SK-N-SH (cell line): ENCODE results near the gene SAG. TPM values are rescaled to one million over a fixed set of nuclear protein-coding genes. Genes with fewer than 3 reads are reported as not detected.

Experiments used
- CTCF ChIA-PET: fragments of 300-600, 350-600 bp; formaldehyde crosslinking; extraction: SDS; loops from one replicate; lab custom pipeline; 2021; lab: Yijun Ruan, JAX
- POLR2A ChIA-PET: fragments of 350-600 bp; sonication (Branson Sonifier 250); formaldehyde crosslinking; extraction: SDS; loops from one replicate; lab custom pipeline; 2020; ENCODE audit warnings: antibody characterized with exemption, inconsistent platforms; lab: Yijun Ruan, JAX
- DNase-seq: peaks from one replicate; pipeline ENCODE4 v3.0.0; 2012
- H2AFZ ChIP-seq: fragments of 200-600 bp; sonication (generic); 2 replicates; pipeline ENCODE4 v1.8.1; 2016; ENCODE audit warnings: antibody characterized with exemption, mild to moderate bottlenecking, low read depth
- H3F3A ChIP-seq: fragments of 200-600 bp; sonication (generic); replicated peaks from 2 replicates; pipeline ENCODE3; 2016; ENCODE audit warnings: antibody characterized with exemption, mild to moderate bottlenecking; ENCODE audit not compliant: insufficient read depth
- H3K27ac ChIP-seq, 2 experiments: fragments of 200-500 bp in 1 of 2; fragments of 200-600 bp in 1 of 2; sonication (Bioruptor generic) in 1 of 2; sonication (generic), shearing (Covaris generic) in 1 of 2; 2 replicates each; pipeline versions ENCODE4 v1.5.1 to v1.6.1; 2014 to 2016; ENCODE audit warnings: low read depth in 2 of 2, inconsistent platforms in 1 of 2, low read length in 1 of 2, mild to moderate bottlenecking in 1 of 2, mixed read lengths in 1 of 2
- H3K27me3 ChIP-seq: fragments of 200-600 bp; sonication (generic), shearing (Covaris generic); 2 replicates; pipeline ENCODE4 v1.6.1; 2016; ENCODE audit warnings: mixed run types; ENCODE audit not compliant: insufficient read depth
- H3K36me3 ChIP-seq, 2 experiments: fragments of 200-500 bp in 1 of 2; fragments of 200-600 bp in 1 of 2; sonication (Bioruptor generic) in 1 of 2; sonication (generic) in 1 of 2; replicated peaks in 1 of 2; 2 replicates each; pipeline versions ENCODE3 to v1.5.1; 2014 to 2016; ENCODE audit warnings: low read length in 1 of 2, mild to moderate bottlenecking in 1 of 2; ENCODE audit not compliant: insufficient read depth in 2 of 2, control insufficient read depth in 1 of 2
- H3K4me1 ChIP-seq, 2 experiments: fragments of 200-500 bp in 1 of 2; fragments of 200-600 bp in 1 of 2; sonication (Bioruptor generic) in 1 of 2; sonication (generic), shearing (Covaris generic) in 1 of 2; 2 replicates each; pipeline versions ENCODE4 v1.5.1 to v1.6.1; 2014 to 2016; ENCODE audit warnings: low read depth in 1 of 2, low read length in 1 of 2, mixed run types in 1 of 2; ENCODE audit not compliant: insufficient read depth in 2 of 2, control insufficient read depth in 1 of 2
- H3K4me2 ChIP-seq: fragments of 200-600 bp; sonication (generic), shearing (Covaris generic); 2 replicates; pipeline ENCODE4 v1.6.1; 2017; ENCODE audit warnings: mixed run types
- H3K4me3 ChIP-seq, 2 experiments: fragments of 200-500 bp in 1 of 2; fragments of 200-600 bp in 1 of 2; sonication (Bioruptor generic) in 1 of 2; sonication (generic), shearing (Covaris generic) in 1 of 2; 2 replicates each; pipeline versions ENCODE4 v1.5.1 to v1.8.1; 2014 to 2016; ENCODE audit warnings: low read depth in 2 of 2, inconsistent platforms in 1 of 2, low read length in 1 of 2, mild to moderate bottlenecking in 1 of 2, mixed read lengths in 1 of 2, moderate library complexity in 1 of 2
- H3K79me2 ChIP-seq: fragments of 200-600 bp; sonication (generic); 2 replicates; pipeline ENCODE4 v1.8.1; 2017; ENCODE audit warnings: mild to moderate bottlenecking; ENCODE audit not compliant: insufficient read depth
- H3K9ac ChIP-seq: fragments of 200-600 bp; sonication (generic); 2 replicates; pipeline ENCODE4 v1.6.1; 2017; ENCODE audit warnings: mixed run types
- H3K9me2 ChIP-seq: fragments of 200-600 bp; sonication (generic); 2 replicates; pipeline ENCODE4 v1.6.1; 2017; ENCODE audit warnings: mixed run types
- H3K9me3 ChIP-seq: fragments of 200-600 bp; sonication (generic); 2 replicates; pipeline ENCODE4 v1.6.1; 2017; ENCODE audit warnings: mixed run types, mild to moderate bottlenecking, moderate library complexity
- H4K20me1 ChIP-seq: fragments of 200-600 bp; sonication (generic); 2 replicates; pipeline ENCODE4 v1.6.1; 2017; ENCODE audit warnings: mild to moderate bottlenecking, mixed run types; ENCODE audit not compliant: insufficient read depth
- CHD2 ChIP-seq: fragments of 150-350 bp; IDR thresholded peaks from 2 replicates; pipeline ENCODE4 v1.6.1; 2018; ENCODE audit warnings: low read length; ENCODE audit not compliant: partially characterized antibody
- ELF1 ChIP-seq: IDR thresholded peaks from 2 replicates; pipeline ENCODE4 v1.4.0; 2012
- GATA2 ChIP-seq: sonication (generic); formaldehyde crosslinking; IDR thresholded peaks from 2 replicates; pipeline ENCODE4 v1.5.0; 2020; ENCODE audit warnings: mild to moderate bottlenecking, missing genetic modification reagents
- JUND ChIP-seq: IDR thresholded peaks from 2 replicates; pipeline ENCODE4 v1.4.0; 2012
- RAD21 ChIP-seq: IDR thresholded peaks from 2 replicates; pipeline ENCODE4 v1.6.1; 2012; ENCODE audit warnings: mild to moderate bottlenecking, low read length
- RCOR1 ChIP-seq: fragments of 150-350 bp; IDR thresholded peaks from 2 replicates; pipeline ENCODE4 v1.6.1; 2017; ENCODE audit warnings: antibody characterized with exemption, low read length
- RFX5 ChIP-seq: IDR thresholded peaks from 2 replicates; pipeline ENCODE4 v1.6.1; 2012; ENCODE audit warnings: mild to moderate bottlenecking, improper control_type of control experiment, low read length
- SMC3 ChIP-seq: IDR thresholded peaks from 2 replicates; pipeline ENCODE4 v1.6.1; 2012; ENCODE audit warnings: low read depth, low read length, improper control_type of control experiment
- TAF1 ChIP-seq: IDR thresholded peaks from 2 replicates; pipeline ENCODE4 v1.6.1; 2012; ENCODE audit warnings: low read depth, mild to moderate bottlenecking, low read length, moderate library complexity, borderline replicate concordance
- TCF12 ChIP-seq: IDR thresholded peaks from 2 replicates; pipeline ENCODE4 v1.4.0; 2012
- YY1 ChIP-seq: IDR thresholded peaks from 2 replicates; pipeline ENCODE4 v1.4.0; 2012; ENCODE audit warnings: low read depth, mild to moderate bottlenecking
- ZBTB33 ChIP-seq: IDR thresholded peaks from 2 replicates; pipeline ENCODE4 v1.4.0; 2012; ENCODE audit warnings: low read depth, borderline replicate concordance
- WGBS: methylation state at CpG from one replicate; pipeline ENCODE4 v1.1.6; 2017; ENCODE audit warnings: low lambda C conversion rate; 5-methylcytosine and 5-hydroxymethylcytosine counted together
- polyA plus RNA-seq, 3 experiments: library from polyadenylated mRNA; depleted of rRNA; stranded (reverse); fragments of >200 nt; gene quantifications; 2 replicates each; pipeline ENCODE4 v1.2.3, GENCODE V29; 2012
- TF ChIP-seq, protein P1 (sequence below): IDR thresholded peaks from 2 replicates; pipeline ENCODE4 v1.4.0; 2012; ENCODE audit warnings: low read depth
- TF ChIP-seq, protein P2 (sequence below): IDR thresholded peaks from 2 replicates; pipeline ENCODE4; 2012

Gene SAG
- polyA plus RNA-seq, 1 of the 3 experiments (the other 2 are of a cell fraction) = not detected

DNA sequence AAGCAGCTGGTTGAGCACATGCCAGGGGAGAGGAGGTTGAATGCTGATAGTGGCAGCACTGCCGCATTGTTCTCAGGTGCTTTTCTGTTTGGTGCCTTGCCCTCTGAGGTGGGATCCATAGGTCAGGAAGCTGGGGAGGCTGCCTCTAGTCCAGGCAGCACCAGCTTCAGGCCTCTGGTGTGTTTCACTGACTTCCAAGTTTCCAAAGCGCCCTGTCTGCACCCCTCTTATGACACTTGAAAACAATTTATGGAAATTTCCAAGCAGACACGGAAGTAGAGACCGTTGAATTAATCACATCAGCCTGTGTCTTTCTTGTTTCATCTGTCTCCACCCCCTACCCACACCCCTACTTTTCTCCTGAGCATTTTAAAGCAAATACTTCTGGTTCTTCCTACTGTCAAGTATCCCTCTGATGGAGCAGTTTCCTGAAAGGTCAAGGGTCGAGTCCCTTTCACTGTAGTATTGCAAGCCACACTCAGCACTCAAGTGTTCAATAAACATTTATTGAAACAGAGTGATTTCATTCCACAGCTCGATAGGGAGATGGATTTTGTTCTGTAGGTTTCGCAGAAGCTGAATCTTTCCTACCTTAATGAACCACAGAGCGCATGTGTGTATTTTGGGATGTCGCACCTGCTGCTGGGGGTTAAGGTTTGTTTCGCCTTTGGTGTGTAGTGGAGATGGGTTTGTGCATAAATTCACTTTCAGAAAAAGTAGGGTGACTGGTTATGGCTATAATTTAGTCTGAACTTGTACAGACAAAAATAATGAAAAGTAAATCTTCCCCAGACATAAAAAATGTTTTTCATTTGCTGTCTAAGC, 68.1 kb downstream of the SAG start:
- no peak overlapping the region for H3K4me3 ChIP-seq
- CTCF ChIA-PET = interaction anchor here (1.4 kb wide), 1 partner anchor 9 kb away, joined by 3 read pairs; no protein-coding TSS in a partner anchor
- 0 out of 2 replicates have a peak, but pooled peaks cover 4% of the 10 kb centered on the region for H4K20me1 ChIP-seq
- peaks cover 17% of the 10 kb centered on the region for H3K79me2 ChIP-seq
- DNase-seq = no peak
- H3K36me3 ChIP-seq = peaks cover 0 to 18% of the 10 kb centered on the region in 2 experiments
- no peaks in the 10 kb centered on the region for H3K9me2 ChIP-seq
- H3K9me3 ChIP-seq = no peaks in the 10 kb centered on the region
- whole genome bisulfite sequencing = 90% methylated on average over 10 of the region's 10 CpGs
- no peak overlapping the region for H3K4me2 ChIP-seq
- no peak overlapping the region for H2AFZ ChIP-seq
- no peaks in the 10 kb centered on the region for H3F3A ChIP-seq
- no peak for TF ChIP-seq ZBTB33
- no peak for TF ChIP-seq SMC3
- no peak for TF ChIP-seq TCF12
- TF ChIP-seq TAF1 = no peak
- TF ChIP-seq YY1 = no peak
- no peak for TF ChIP-seq GATA2
- TF ChIP-seq, protein P1, sequence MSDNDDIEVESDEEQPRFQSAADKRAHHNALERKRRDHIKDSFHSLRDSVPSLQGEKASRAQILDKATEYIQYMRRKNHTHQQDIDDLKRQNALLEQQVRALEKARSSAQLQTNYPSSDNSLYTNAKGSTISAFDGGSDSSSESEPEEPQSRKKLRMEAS = no peak
- TF ChIP-seq CHD2 = no peak
- TF ChIP-seq, protein P2, sequence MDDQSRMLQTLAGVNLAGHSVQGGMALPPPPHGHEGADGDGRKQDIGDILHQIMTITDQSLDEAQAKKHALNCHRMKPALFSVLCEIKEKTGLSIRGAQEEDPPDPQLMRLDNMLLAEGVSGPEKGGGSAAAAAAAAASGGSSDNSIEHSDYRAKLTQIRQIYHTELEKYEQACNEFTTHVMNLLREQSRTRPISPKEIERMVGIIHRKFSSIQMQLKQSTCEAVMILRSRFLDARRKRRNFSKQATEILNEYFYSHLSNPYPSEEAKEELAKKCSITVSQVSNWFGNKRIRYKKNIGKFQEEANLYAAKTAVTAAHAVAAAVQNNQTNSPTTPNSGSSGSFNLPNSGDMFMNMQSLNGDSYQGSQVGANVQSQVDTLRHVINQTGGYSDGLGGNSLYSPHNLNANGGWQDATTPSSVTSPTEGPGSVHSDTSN = no peak
- no peak for TF ChIP-seq RAD21
- TF ChIP-seq, all 33 proteins: peak for 0
- Histone ChIP-seq H3K27me3 (no peaks in the 10 kb centered on the region), H3K9ac (no peak overlapping the region), H3K4me1 (no peaks in the 10 kb centered on the region; a peak in 1 of 4 replicates), H3K27ac (no peak overlapping the region)
- POLR2A ChIA-PET = no interaction called here

DNA sequence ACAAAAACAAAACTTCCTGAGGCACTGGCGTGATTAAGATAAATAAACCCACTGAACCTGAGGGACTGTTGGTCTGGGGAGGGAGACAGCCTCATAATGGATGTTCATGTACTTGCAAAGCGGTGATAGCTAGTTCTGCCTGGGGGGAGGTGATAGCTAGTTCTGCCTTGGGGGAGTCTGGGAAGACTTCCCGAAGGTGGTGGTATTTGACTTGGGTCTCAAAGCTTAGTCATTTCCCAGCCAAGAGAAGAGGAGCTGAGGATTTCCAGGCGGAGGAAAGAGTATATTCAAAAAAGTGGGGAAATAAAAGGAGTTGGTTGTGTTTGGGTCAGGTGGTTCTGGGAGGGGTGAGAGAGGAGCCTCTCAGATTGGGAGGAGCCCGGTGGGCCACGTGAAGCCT, 71.4 kb downstream of the SAG start:
- no peaks in the 10 kb centered on the region for H3K27me3 ChIP-seq
- no peak overlapping the region for H3K27ac ChIP-seq
- no peaks in the 10 kb centered on the region for H3F3A ChIP-seq
- no peak overlapping the region for H2AFZ ChIP-seq
- H3K4me1 ChIP-seq = peaks cover 0 to 7% of the 10 kb centered on the region in 2 experiments; a peak in 1 of 4 replicates
- WGBS = 90% methylated on average over 6 of the region's 6 CpGs
- CTCF ChIA-PET = interaction anchor here (0.9 kb wide), 1 partner anchor 13 kb away, joined by 3 read pairs; no protein-coding TSS in a partner anchor
- H3K9ac ChIP-seq = no peak overlapping the region
- POLR2A ChIA-PET = no interaction called here
- 0 out of 2 replicates have a peak, but pooled peaks cover 10% of the 10 kb centered on the region for H4K20me1 ChIP-seq
- H3K9me3 ChIP-seq = no peaks in the 10 kb centered on the region
- peaks cover 0 to 6% of the 10 kb centered on the region in 2 experiments for H3K36me3 ChIP-seq
- no peak overlapping the region for H3K4me3 ChIP-seq
- DNase-seq = no peak
- H3K4me2 ChIP-seq = no peak overlapping the region
- H3K79me2 ChIP-seq = peaks cover 30% of the 10 kb centered on the region
- H3K9me2 ChIP-seq = no peaks in the 10 kb centered on the region
- TF ChIP-seq TCF12 (no peak), RFX5 (no peak), JUND (no peak), ELF1 (no peak), TAF1 (no peak), RCOR1 (no peak)
- TF ChIP-seq, all 33 proteins: peak for 0
